IPS-15b (cell line): Measurements from ENCODE around the gene AFTPH.

Experiments used
- H3K27me3 ChIP-seq: one replicate; pipeline ENCODE4 v1.6.1; 2013; ENCODE audit warnings: low read length; ENCODE audit not compliant: control insufficient read depth, insufficient read depth
- H3K36me3 ChIP-seq: one replicate; pipeline ENCODE4 v1.6.1; 2013; ENCODE audit warnings: low read length; ENCODE audit not compliant: control insufficient read depth, insufficient read depth
- H3K4me1 ChIP-seq: one replicate; pipeline ENCODE4 v1.6.1; 2013; ENCODE audit warnings: mild to moderate bottlenecking, low read length; ENCODE audit not compliant: control insufficient read depth, insufficient read depth
- H3K4me3 ChIP-seq: one replicate; pipeline ENCODE4 v1.5.1; 2013; ENCODE audit warnings: low read depth, low read length
- H3K9ac ChIP-seq: one replicate; pipeline ENCODE4 v1.6.1; 2013; ENCODE audit warnings: low read depth, mild to moderate bottlenecking, low read length
- H3K9me3 ChIP-seq: one replicate; pipeline ENCODE4 v1.6.1; 2013; ENCODE audit warnings: mild to moderate bottlenecking, low read length; ENCODE audit not compliant: control insufficient read depth, insufficient read depth

The AFTPH gene

DNA sequence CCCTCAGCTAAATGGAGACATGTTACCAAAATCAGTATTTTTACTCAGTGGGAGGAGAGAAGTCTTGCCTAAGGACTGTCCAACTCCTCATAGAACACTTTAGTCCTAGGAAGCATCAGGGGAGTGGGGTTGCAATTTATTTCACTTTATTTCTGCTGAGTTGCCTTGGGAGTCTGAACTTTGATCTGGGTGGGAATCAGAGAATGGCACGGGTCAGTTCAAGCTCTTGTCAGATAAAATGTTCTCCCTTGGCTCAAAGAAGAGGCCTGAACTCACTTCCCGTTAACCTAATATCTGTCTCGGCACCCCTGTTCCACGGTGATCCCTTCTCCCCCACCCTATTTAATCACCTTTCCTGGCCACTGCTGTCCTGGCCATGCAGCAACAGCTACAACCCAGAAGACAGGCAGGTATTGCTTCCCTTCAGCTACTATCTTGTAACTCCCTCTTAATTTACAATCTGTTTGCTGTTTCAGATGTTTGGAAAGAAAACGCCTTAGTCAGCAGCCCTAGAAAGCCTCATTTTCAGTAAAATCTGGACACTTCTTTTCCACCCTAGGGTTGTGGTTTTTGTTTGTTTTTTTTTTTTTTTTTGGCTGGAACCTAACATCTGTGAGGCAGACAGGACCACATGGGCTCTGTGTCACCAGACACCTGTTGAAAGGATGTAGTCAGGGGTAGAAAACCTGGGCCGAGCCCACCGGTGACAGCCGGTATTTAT is 77.1 kb downstream of the AFTPH start:
- H3K36me3 ChIP-seq = no peaks in the 10 kb centered on the region
- H3K27me3 ChIP-seq = no peaks in the 10 kb centered on the region
- no peak overlapping the region for H3K9ac ChIP-seq
- no peaks in the 10 kb centered on the region for H3K9me3 ChIP-seq
- H3K4me3 ChIP-seq = no peak overlapping the region
- peaks cover 2% of the 10 kb centered on the region for H3K4me1 ChIP-seq

DNA sequence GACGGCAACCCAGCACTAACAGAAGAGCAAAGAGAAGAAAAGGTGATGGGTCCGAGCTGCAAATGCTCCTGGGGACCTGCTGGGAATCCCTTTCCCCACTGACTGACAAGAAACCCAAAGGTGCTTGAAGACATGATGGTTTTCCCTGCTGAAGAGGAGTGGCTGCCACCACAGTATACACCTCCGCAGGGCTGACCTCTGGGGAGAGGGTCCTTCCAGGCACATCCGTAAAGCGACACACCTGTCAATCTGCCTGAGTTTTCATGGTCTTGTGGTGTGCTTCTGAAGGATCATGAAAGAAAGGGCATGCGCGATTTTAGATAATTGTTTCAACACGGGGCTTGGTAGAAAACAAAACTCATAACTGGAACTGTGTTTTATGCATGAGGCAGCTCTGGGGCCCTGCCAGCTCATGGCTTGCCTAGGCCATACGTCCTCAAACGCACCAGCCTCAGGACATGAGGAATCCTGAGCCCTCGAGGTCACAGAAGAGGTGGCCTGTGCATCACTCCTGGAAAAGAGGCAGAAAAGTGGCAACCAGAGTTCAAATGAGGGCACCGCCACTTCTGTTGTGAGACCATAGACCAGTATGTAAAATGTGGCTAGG is 77.8 kb downstream of the AFTPH start:
- Histone ChIP-seq H3K9me3 (no peaks in the 10 kb centered on the region), H3K36me3 (no peaks in the 10 kb centered on the region), H3K4me1 (peaks cover 5% of the 10 kb centered on the region), H3K9ac (no peak overlapping the region), H3K4me3 (no peak overlapping the region), H3K27me3 (no peaks in the 10 kb centered on the region)

DNA sequence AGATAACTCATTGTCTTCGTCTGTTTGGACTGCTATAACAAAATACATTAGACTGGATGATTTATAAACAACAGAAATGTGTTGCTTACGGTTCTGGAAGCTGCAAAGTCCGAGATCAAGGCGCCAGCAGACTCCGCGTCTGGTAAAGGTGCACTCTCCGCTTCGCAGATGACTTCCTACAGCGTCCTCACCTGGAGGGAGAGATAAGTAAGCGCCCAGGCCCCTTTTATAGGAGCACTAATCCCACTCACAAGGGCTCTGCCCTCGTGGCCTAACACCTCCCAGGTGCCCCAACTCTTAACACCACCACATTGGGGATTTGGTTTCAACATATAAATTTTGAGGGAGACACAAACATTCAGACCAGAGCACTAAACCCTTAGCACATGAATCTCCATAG is 78.3 kb downstream of the AFTPH start:
- Histone ChIP-seq H3K9ac (no peak overlapping the region), H3K9me3 (no peaks in the 10 kb centered on the region), H3K4me1 (peaks cover 5% of the 10 kb centered on the region), H3K27me3 (no peaks in the 10 kb centered on the region), H3K4me3 (no peak overlapping the region), H3K36me3 (no peaks in the 10 kb centered on the region)

DNA sequence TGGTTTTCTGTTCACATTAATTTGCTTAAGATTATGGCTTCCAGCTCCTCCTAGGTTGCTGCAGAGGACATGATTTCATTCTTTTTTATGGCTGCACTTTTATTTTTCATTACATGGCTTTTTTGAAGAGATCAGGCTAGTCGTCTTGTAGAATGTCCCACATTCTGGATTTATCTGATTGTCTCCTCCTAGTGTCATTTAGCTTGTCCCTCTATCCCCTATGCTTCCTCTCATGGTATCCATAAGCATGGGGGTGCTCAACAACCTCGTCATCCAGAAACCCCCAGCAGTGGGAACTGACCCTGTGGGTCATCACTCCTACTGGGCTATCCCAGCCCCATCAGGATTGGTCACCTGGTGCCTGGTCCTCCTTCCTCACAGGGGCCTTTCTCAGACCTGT is 80.0 kb downstream of the AFTPH start:
- Histone ChIP-seq H3K9ac (no peak overlapping the region), H3K4me1 (peaks cover 5% of the 10 kb centered on the region), H3K27me3 (peaks cover 7% of the 10 kb centered on the region)

DNA sequence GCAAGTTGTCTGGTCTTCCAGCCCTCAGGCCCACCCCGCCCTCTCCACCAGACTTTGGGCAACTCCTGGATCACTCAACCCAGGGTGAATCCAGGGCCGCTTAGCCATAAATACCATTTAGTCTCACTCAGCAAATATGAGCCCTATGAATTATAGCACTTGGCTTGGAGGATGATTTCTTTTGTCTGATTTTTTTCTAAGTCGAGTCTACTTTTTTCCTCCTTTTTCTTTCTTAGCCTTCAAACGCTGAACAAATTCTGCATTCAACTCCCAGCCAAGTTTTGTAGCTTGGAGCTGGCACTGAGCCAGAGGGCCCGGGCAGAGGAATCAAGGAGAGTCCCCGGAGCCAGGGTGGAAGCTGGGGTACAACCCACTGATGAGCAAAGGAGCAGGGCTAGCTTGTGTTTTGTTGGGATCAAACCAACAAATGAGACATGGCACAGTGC is 80.9 kb downstream of the AFTPH start:
- Histone ChIP-seq H3K27me3 (peaks cover 12% of the 10 kb centered on the region), H3K9ac (no peak overlapping the region), H3K36me3 (no peaks in the 10 kb centered on the region), H3K4me1 (peaks cover 9% of the 10 kb centered on the region), H3K4me3 (no peak overlapping the region), H3K9me3 (no peaks in the 10 kb centered on the region)

More for the DNA sequence above, 80.0 kb downstream of the AFTPH start:
- no peaks in the 10 kb centered on the region for H3K36me3 ChIP-seq
- H3K9me3 ChIP-seq = no peaks in the 10 kb centered on the region
- no peak overlapping the region for H3K4me3 ChIP-seq

DNA sequence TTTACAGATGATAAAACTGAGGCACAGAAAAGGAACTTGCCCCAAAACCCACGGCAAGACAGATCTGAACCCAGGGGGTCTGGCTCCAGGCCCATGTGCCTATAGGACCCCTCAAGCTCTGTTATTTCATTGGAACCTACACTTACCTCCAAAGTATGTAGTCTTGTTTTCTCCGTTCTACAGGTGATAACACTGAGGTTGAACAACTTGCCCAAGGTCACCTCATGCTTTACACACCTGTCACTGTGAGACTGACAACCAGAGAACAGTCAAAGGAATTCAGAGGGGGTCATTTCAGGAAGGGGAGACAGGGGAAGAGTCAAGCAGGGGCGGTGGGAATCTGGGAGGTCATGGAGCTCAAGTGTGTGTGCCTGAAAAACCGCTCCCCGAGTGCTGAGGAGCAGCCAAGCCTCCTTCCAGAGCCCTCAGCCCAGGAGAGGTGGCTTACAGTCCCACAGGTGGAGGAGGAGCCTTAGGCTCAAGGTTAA is 81.9 kb downstream of the AFTPH start:
- no peaks in the 10 kb centered on the region for H3K9me3 ChIP-seq
- no peak overlapping the region for H3K4me3 ChIP-seq
- H3K4me1 ChIP-seq = peaks cover 9% of the 10 kb centered on the region
- no peaks in the 10 kb centered on the region for H3K36me3 ChIP-seq
- no peak overlapping the region for H3K9ac ChIP-seq
- H3K27me3 ChIP-seq = peaks cover 20% of the 10 kb centered on the region

DNA sequence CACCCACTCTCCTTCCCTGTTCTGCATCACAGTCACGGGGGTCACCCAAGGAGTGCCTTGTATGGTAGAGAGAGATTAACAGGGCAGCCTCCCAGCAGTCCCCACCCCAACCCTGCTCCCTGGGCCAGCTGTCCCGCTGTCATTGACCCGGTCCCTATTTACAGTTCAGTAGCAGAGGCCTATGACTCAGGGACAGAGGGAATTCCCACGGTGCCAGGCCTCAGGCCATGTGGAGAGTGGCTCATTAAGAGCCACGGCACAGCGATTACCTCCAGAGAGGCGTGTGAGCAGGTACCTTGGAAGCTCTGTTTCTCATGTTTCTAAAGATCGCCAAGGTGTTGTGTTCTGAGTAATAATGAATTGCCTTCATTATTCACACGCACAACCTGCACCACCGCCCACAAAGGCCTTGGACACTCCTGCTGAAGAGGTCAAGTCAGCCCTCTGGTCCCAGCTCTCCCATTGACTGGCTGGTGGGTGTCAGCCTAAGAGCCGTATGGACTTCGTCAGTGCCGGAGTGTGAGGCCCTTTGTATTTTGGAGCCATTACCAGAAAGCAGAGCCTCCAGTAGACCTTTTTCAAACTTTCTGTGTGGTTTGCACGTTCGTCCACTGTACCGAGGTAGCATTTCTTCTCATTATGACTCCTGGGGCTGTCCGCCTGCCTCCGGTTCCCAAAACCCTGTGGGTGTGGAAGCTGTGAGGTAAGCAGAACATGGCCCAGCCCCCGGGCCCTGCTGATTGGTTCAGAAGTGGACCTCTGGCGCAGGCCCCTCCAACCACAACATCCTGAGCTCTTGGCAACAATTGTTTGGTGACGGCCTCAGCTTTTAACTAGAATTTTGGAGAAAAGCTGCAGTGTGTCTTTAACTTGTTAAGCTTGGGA is 82.6 kb downstream of the AFTPH start:
- H3K4me3 ChIP-seq = no peak overlapping the region
- no peaks in the 10 kb centered on the region for H3K9me3 ChIP-seq
- H3K27me3 ChIP-seq = peaks cover 20% of the 10 kb centered on the region
- H3K9ac ChIP-seq = no peak overlapping the region
- H3K36me3 ChIP-seq = no peaks in the 10 kb centered on the region
- H3K4me1 ChIP-seq = peaks cover 9% of the 10 kb centered on the region

DNA sequence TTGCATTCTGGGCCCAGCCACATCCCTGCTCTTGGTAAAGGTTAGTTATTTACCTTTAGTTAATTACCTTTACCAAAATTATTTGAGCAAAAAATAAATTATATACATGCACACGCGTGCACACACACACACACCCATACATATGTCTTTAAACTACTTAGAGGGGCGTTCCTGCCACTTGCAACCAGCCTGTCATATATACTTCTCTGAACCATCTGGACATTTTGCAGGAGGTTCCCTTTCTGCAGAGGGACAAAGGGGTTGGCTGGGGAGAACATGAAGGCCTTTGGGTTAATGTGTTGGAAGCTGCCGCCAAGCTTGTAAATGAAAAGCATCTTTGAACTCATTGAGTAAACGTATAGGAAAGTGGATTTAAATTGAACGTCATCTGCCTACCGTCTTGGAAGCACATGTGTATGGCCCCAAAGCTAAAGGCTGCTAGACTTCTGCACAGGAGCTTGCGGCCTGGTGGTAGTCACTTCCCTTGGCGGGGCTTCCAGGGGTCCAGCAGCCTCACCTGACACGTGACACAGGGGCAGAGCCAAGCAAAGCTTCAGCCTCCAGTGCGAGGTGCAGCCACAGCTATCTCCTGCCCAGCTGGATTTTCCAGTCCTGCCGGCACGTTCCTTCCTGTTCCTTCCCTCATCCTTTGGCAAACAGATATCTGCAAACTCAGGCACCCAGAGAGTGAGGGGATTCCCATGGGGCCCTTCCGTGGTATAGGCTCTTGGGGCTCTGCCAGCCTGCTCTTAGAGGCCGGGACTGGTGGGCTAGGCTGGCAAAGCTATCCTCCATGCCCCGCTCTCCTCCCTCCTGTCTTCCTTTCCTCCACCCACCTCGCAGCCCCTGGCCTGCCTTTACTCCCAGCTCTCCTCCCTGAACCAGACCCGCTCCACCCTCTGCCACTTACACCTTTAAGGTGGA is 83.5 kb downstream of the AFTPH start:
- Histone ChIP-seq H3K4me3 (no peak overlapping the region), H3K9me3 (no peaks in the 10 kb centered on the region), H3K36me3 (no peaks in the 10 kb centered on the region), H3K27me3 (peaks cover 22% of the 10 kb centered on the region), H3K9ac (no peak overlapping the region), H3K4me1 (peaks cover 9% of the 10 kb centered on the region)

DNA sequence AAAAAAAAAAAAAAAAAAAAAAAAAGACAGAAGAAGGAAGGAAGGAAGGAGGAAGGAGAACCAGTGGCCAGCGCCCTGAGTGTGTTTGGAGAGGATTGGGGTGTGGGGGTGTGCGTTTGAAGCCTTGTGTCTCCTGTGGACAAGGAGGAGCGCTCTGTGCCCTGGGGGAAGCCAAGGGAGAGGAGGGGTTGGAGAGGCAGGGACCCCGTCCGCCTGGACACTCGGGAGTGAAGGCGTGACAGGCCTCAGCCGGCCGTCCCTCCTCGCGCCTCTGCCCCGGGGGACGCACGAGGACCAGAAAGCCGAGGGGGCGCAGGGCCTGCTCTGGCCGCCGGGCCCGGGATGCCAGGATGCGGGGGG is 84.7 kb downstream of the AFTPH start:
- H3K9ac ChIP-seq = no peak overlapping the region

DNA sequence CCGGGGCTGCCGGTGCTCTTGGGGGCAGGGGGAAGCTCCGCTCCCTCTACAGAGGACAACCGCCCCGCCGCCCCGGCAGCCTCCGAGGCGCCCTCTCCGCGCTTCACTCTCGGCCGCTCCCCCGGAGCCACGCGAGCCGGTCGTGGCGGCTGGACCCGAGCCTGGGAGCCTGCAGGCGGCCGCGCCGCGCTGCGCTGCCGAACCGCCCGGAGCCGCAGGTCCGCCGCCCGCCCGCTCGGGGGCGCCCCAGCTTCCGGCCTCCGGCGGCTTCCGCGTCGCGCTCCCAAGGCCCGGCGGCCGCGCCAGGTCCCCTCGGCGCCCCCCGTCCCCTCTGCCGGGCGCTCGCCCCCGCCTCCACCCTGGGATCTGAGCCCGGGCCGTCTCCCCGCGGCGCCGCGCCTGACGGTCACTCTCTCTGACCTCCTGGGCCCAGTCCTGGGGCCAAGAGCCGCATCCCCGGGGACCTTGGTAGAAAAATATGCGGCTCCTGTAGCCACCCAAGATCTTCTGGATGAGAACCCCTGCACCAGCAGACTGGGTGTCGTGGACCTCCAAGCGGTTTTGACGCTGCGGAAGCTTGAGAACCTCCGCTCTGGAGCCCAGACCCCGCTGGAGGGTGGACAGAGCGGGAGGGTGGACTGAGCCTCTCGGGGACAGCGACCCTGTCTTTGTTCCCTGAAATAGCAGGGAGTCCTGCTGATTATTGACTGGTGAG is 85.3 kb downstream of the AFTPH start:
- peak overlapping the region; percentile 75 for H3K4me3 ChIP-seq

More for the DNA sequence above, 84.7 kb downstream of the AFTPH start:
- Histone ChIP-seq H3K9me3 (no peaks in the 10 kb centered on the region), H3K4me3 (no peak overlapping the region), H3K4me1 (peaks cover 9% of the 10 kb centered on the region), H3K36me3 (no peaks in the 10 kb centered on the region), H3K27me3 (peaks cover 22% of the 10 kb centered on the region)

More for the DNA sequence above, 85.3 kb downstream of the AFTPH start:
- Histone ChIP-seq H3K27me3 (peaks cover 22% of the 10 kb centered on the region), H3K9ac (peak overlapping the region; percentile 24), H3K4me1 (peaks cover 9% of the 10 kb centered on the region), H3K9me3 (no peaks in the 10 kb centered on the region), H3K36me3 (no peaks in the 10 kb centered on the region)
